Kidney glomerular epithelial cell (primary cell): ENCODE results near the gene CARD11.

ENCODE experiments used
- DNase-seq: peaks from one replicate; lab custom pipeline; 2025; lab: John Stamatoyannopoulos, UW

Gene CARD11

GRCh38 chr7:2905500-2905899 is 138.2 kb downstream of the CARD11 start:
- DNase-seq: no peak

- DNase-seq: no peak
Measured at GRCh38 chr7:2905027-2905426, 138.6 kb downstream of the CARD11 start.

DNA sequence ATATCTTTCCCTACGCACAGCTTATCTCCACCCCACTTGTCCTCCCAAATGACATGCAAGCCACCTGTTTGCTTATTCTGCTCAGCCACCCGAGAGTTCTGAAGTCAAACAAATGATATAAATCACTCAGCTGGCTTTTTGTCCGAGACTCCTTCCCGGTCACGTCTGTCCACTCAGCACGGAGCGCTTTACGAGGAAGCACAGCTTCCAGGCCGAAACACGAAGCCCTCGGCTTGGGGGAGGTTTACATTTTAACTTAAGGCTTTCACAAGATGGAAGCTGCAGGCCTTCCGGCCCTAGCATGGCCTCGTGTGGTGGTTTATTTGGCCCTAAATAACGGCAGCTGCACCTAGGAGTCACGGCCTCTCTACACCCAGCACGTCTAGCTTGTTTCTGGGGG is 139.5 kb downstream of the CARD11 start:
- no peak for DNase-seq

DNA sequence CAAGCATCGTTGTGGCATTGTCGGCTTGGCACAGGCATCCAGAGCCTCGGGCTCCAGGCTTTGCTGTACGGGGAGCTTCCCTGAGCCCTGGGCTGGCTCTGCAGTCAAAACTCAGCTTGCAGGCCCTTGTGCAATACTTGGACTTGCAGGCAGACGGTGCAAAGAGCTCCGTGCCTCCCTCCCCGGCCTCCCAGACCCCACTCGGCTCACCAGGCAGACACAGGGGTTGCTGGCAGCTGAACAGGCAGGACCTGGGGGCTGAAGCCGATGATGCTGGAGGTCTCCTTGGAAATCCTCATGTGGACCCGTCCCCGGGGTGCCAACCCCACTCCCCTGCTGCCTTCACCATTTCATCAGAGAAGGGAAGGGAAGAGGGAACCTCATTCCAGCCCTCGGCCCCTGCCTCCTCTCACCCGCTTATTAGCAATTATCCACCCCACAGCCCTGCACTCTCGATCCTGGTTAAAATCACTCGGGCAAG is 139.9 kb downstream of the CARD11 start:
- DNase-seq: no peak

GRCh38 chr7:2897023-2897422 is 146.6 kb downstream of the CARD11 start:
- DNase-seq: no peak

DNA sequence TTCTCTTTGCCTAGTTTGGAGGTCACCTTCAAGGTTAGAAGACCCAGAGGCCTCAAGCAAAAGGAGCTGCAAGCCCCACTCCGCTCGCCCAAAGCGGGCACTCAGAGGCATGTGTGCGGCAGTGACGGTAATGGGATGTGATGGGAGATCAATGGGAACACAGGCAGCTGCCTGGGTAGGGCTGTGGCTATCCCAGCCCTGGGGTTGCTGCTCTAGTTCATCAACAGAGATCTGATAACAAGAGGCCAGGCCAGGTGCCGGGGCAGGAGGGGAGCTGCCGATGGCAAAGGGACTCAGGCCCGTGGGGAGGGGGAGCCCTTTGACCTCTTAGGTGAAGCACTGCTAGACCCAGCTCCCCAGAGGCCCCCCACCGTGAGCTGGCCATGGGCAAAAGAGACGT is 147.5 kb downstream of the CARD11 start:
- no peak for DNase-seq

DNA sequence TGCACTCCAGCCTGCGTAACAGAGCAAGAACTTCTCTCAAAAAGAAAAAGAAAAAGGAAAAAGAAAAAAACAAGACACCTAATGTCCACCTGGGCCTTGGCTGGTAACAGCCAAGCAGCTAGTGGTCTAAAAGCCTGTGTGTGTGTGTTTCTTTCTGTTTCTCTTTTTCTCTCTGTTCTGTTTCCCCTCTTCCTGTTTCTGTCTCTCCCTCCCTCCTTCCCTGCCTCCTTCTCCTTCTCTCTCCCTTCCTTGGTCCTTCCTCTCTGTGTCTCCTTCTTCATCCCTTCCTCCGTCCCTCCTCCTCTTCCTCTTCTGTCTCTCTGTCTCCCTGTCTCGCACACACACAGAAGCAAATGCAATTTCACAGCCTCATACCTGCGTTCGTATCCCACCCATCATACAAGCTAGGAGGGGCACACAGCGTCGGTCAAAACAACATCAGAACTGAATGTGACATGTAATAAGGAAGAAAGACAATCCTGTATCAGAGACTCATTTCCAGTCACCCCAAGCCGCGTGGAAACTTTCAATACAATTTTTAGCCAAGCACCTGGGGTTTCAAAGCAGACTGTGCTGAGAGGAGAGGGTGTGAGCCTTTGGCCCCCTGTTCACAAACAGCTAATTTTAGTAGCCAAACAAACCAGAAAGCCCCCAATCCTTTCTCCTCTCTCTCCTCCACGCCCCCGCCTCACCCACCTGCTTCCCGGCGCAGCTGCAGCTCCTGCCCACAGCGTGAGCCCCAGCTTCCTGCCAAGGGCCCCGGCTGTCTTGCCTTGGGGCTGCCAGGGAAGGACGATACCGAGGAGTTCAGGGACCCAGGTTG is 149.3 kb downstream of the CARD11 start:
- DNase-seq: no peak

GRCh38 chr7:2893411-2893861 is 150.2 kb downstream of the CARD11 start:
- DNase-seq: no peak

DNA sequence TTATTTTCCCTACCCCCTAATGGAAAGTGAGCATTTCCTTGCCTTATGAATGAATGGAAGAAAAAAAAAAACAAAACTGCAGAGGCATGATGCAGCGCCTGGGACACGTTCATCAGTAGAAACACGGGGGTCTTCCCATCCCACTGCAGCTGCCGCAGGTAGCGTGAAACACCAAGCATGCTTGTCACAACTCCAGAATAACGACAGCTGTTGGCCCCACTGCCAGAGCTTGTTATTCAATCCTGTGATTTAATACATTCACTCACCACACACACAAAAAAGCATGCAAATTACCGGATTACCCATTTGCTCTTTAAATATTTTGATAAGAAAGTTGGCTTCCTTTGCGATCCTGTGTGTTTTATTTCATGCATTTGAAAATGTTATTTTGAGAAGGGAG is 151.1 kb downstream of the CARD11 start:
- DNase-seq: no peak

DNA sequence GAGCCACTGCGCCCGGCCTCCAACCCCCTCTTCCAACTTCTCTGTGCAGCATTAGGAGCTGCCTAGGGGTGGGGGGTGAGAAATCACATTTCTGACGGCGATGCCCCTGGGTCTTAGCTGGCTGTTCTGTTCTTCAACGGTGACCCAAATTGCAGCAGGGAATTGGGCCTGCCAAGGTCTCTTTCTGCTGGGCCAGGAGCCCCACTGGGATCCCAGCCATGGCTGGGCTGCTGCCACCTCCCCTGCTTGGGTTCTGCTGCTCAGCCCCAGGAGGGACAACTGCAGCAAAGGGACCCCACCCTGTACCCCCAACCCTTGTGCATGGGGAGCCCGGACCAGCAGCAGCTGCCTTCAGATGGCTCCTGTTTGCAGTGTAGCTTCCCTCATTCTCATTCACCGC is 155.9 kb downstream of the CARD11 start:
- no peak for DNase-seq

GRCh38 chr7:2886900-2887299 is 156.8 kb downstream of the CARD11 start:
- peak; percentile 71 for DNase-seq

DNA sequence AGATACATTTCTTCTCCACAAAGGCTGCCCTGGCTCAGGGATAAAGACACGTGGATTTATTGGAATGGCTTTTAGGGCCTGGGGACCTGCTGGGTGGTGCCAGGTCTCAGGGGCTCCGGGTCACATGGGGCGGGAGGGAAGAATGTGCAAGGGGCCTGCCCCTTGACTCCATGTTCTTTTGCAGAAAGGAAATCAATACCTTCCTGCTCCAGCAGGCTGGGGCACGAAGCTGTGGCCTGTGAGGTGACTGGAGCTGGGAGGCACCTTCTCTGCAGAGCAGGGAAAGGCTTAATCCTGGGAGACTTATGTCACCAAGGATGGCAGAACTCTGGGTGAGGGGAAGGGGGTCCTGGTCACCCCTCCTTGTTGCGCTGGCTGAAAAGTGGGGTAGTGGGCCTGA is 157.3 kb downstream of the CARD11 start:
- no peak for DNase-seq

- no peak for DNase-seq
Measured at GRCh38 chr7:2884161-2884560, 159.5 kb downstream of the CARD11 start.

GRCh38 chr7:2883101-2883500 is 160.6 kb downstream of the CARD11 start:
- no peak for DNase-seq

DNA sequence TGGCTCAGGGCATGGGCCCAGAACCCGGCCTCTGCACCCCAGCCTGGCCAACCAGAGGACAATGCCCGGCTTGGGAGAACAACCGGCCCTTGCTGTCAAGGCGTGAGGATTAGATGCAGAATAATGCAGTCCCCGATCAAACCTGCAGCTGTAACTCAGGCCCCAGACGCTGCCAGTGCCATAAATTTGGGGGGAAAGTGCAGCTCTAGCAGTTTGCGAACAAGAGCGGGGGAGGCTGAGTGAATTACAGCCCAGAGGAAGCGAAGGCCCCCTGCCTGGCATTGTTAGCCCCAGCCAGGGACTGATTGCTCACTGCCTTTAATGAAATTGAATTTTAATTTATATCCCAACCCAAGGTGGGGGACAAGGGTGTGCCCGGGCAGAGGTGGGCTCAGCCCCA is 161.6 kb downstream of the CARD11 start:
- DNase-seq: no peak

GRCh38 chr7:2880874-2881533 is 162.7 kb downstream of the CARD11 start:
- DNase-seq: no peak

- DNase-seq: no peak
Measured at GRCh38 chr7:2880051-2880450, 163.6 kb downstream of the CARD11 start.

- DNase-seq: no peak
Measured at GRCh38 chr7:2879354-2879753, 164.3 kb downstream of the CARD11 start.

GRCh38 chr7:2878306-2878705 is 165.4 kb downstream of the CARD11 start:
- DNase-seq: no peak

GRCh38 chr7:2876031-2876731 is 167.5 kb downstream of the CARD11 start:
- DNase-seq: peak; percentile 82

GRCh38 chr7:2873686-2874551 is 169.7 kb downstream of the CARD11 start:
- peak; percentile 67 for DNase-seq

DNA sequence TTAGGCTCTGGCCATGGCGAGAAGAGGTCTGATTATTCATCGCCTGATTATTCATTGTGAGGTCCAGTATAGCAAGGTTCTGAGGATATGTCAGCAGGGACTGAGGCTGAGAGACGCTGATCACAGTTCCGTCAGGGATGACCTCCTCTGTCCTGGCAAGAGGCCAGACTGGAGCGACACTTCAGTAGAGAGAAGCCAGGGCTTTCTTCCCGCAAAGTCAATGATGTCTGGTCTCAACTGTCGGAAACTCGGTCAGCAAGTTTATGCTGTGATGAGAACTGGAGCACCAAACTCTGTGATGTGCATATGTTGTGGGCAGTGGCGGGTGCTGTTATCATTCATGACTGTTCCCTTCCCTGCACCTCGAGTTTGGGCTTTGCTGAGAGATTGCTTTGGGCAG is 170.5 kb downstream of the CARD11 start:
- no peak for DNase-seq
